Measurements from ENCODE around the gene KY.

- no peak for TF ChIP-seq CTCF (conservative IDR thresholded peaks at IDR 0.05 in 1 of 2, IDR thresholded peaks at IDR 0.05 in 1 of 2; ENCODE audit: low read depth in 1 of 2, low read length in 2 of 2)
- no peak for TF ChIP-seq EZH2 (IDR thresholded peaks at IDR 0.05; ENCODE audit: low read length, missing control alignments)
Measured at GRCh38 chr3:134608771-134609435, 41.9 kb downstream of the KY start.

Measured in fibroblast of lung (primary cell).